GM21447 (cell line): ENCODE measurements around the gene TMEM141.

Source experiments
- ATAC-seq: cut with Tn5 transposase; IDR thresholded peaks from one replicate; pipeline ENCODE4 v1.9.1; 2021; ENCODE audit not compliant: unreplicated experiment

The TMEM141 gene

GRCh38 chr9:136808075-136808805 is 17.1 kb downstream of the TMEM141 start:
- peak; percentile 35 for ATAC-seq

GRCh38 chr9:136808806-136809158 is 17.6 kb downstream of the TMEM141 start:
- ATAC-seq, result no peak

- no peak for ATAC-seq
Observed at GRCh38 chr9:136814725-136815421, 23.7 kb downstream of the TMEM141 start.

GRCh38 chr9:136815422-136815782 is 24.3 kb downstream of the TMEM141 start:
- ATAC-seq, result no peak

GRCh38 chr9:136820971-136821825 is 30.1 kb downstream of the TMEM141 start:
- ATAC-seq, result no peak

GRCh38 chr9:136821826-136822544 is 30.8 kb downstream of the TMEM141 start:
- no peak for ATAC-seq

- ATAC-seq, result no peak
Observed at GRCh38 chr9:136823136-136824046, 32.2 kb downstream of the TMEM141 start.

GRCh38 chr9:136824496-136825225 is 33.5 kb downstream of the TMEM141 start:
- ATAC-seq, result no peak

- ATAC-seq, result no peak
Observed at GRCh38 chr9:136825295-136826187, 34.4 kb downstream of the TMEM141 start.

GRCh38 chr9:136826188-136826541 is 35.0 kb downstream of the TMEM141 start:
- no peak for ATAC-seq

- no peak for ATAC-seq
Observed at GRCh38 chr9:136826703-136827582, 35.8 kb downstream of the TMEM141 start.

GRCh38 chr9:136827794-136828473 is 36.8 kb downstream of the TMEM141 start:
- ATAC-seq, result no peak

- ATAC-seq, result no peak
Observed at GRCh38 chr9:136828474-136829140, 37.5 kb downstream of the TMEM141 start.

GRCh38 chr9:136829412-136829811 is 38.3 kb downstream of the TMEM141 start:
- ATAC-seq, result no peak

GRCh38 chr9:136829981-136830885 is 39.1 kb downstream of the TMEM141 start:
- ATAC-seq, result no peak
